Body of pancreas (tissue), 4 donors: Measurements from ENCODE around the gene GTF2F1. TPM values are rescaled to one million over a fixed set of nuclear protein-coding genes. Genes with fewer than 3 reads are reported as not detected.

Source experiments
- ATAC-seq: fragments of 150-250 bp; one replicate; pipeline ENCODE4 v1.9.1; 2016
- DNase-seq, 4 donors: peaks; one replicate each; pipeline ENCODE4 v3.0.0-alpha.2; 2019
- H3K27ac ChIP-seq, 4 donors: fragments of 200-600 bp; sonication (generic); 1 replicate in 3 of 4; 2 replicates in 1 of 4; pipeline versions ENCODE4 v1.5.1 to v1.6.1; 2016 to 2019; ENCODE audit warnings: mild to moderate bottlenecking in 1 of 4, mixed read lengths in 1 of 4, moderate library complexity in 1 of 4
- H3K27me3 ChIP-seq, 2 donors: fragments of 200-600 bp; sonication (generic); one replicate each; pipeline ENCODE4 v1.6.0; 2016; ENCODE audit warnings: mild to moderate bottlenecking in 1 of 2
- H3K36me3 ChIP-seq, 2 donors: fragments of 200-600 bp; sonication (generic); replicated peaks in 1 of 2; 2 replicates each; pipeline ENCODE4 v1.5.1; 2016; ENCODE audit warnings: low read depth in 2 of 2; ENCODE audit not compliant: insufficient read depth in 1 of 2
- H3K4me1 ChIP-seq: fragments of 200-600 bp; sonication (generic); one replicate; pipeline ENCODE4 v1.6.0; 2016
- H3K4me3 ChIP-seq, 2 donors: fragments of 200-600 bp; sonication (generic); 1 replicate in 1 of 2; 2 replicates in 1 of 2; pipeline ENCODE4 v1.5.1; 2016 to 2019
- H3K9me3 ChIP-seq, 3 donors: fragments of 200-600 bp; sonication (generic); 1 replicate in 2 of 3; 2 replicates in 1 of 3; pipeline ENCODE4 v1.5.1; 2016
- CTCF ChIP-seq, 7 experiments: fragments of 450-650 bp in 4 of 7; fragments of 200-600 bp in 3 of 7; sonication (generic) in 3 of 7; IDR thresholded peaks; one replicate each; pipeline ENCODE4 v1.5.1; 2016 to 2019; ENCODE audit warnings: antibody characterized with exemption in 7 of 7
- POLR2A ChIP-seq, 3 donors: fragments of 450-650 bp; IDR thresholded peaks; one replicate each; pipeline ENCODE4 v1.6.1; 2016; ENCODE audit warnings: antibody characterized with exemption in 3 of 3, mild to moderate bottlenecking in 2 of 3
- WGBS, 2 donors: methylation state at CpG; one replicate each; pipeline ENCODE4 v1.1.5; 2017; 5-methylcytosine and 5-hydroxymethylcytosine counted together
- intact Hi-C: fragments of 100-400 bp; cut with DNase I; formaldehyde crosslinking; loops from one replicate; pipeline ENCODE4 v1.15.1; 2023
- total RNA-seq, 2 donors: library from RNA; depleted of rRNA; stranded (reverse); fragments of >200 nt; gene quantifications; one replicate each; pipeline ENCODE4 v1.1.0, GENCODE V29; 2016

GTF2F1 gene
- total RNA-seq, 2 donors from 2014 or later = 37.4 to 51.1 TPM

DNA sequence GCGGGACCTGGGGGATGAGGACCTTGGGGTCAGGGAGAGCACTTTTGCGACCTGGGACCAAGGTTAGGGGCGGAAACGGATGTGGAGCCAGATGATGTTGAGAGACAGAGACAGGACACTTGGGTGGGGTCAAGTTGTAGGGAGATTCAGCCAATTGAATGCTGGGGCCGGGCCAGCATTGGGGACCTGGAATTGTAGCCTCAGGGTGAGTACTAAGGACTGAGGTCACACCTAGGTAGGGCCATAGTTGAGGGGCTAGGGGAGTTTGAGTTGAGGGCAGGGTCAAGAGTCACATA is 19.2 kb downstream of the GTF2F1 start:
- TF ChIP-seq CTCF (IDR thresholded peaks at IDR 0.05) (no peak), POLR2A (IDR thresholded peaks at IDR 0.05) (no peak)
- no peaks in the 10 kb centered on the region for H3K9me3 ChIP-seq
- no peak overlapping the region for H3K4me3 ChIP-seq
- no peaks in the 10 kb centered on the region for H3K27me3 ChIP-seq
- DNase-seq (no peak), ATAC-seq (no peak)
- intact Hi-C loops = no loop called here
- WGBS, 2 donors = 48 to 52% methylated on average over 5 of the region's 5 CpGs
- H3K36me3 ChIP-seq = peaks cover 0 to 1% of the 10 kb centered on the region in 2 donors
- peaks cover 6% of the 10 kb centered on the region for H3K4me1 ChIP-seq
- H3K27ac ChIP-seq = peak overlapping the region; percentile 95 to 98 (median 96)

DNA sequence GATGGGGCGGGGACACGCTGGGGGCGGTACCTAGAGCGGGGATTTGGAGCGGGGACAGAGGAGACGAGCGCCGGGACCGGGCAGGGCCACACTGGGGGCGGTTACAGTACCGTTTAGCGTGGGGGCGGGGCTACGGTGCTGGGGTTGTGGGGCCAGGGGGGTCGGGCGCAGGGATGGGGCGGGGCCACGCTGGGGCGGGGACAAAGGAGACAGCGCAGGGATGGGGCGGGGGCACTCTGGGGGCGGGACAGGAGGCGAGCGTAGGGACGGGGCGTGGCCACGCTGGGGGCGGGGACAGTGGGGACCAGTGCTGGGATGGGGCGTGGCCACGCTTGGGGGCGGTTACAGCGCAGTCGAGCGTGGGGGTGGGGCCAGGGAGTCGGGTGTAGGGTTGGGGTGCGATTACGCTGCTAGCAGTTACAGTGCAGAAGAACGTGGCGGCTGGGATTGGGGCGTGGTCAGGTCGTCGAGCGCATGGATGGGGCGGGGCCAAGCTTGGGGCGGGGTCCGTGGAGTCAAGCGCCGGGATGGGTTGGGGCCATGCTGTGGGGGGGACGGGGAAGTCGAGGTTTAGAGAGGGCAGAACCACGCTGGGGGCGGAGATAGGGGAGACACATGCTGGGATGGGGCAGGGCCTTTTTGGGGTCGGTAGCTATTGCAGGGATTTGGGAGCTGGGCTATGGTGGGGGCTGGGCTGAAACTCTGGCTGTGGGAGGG is 19.7 kb downstream of the GTF2F1 start:
- intact Hi-C loops = no loop called here
- DNase-seq (peak; percentile 98 to 99 (median 98)), ATAC-seq (peak; percentile 80)
- 2% methylated on average over 19 to 30 of the region's 53 CpGs for WGBS, 2 donors
- H3K36me3 ChIP-seq = peaks cover 0 to 6% of the 10 kb centered on the region in 2 donors
- no peak for TF ChIP-seq CTCF (IDR thresholded peaks at IDR 0.05)
- no peak for TF ChIP-seq POLR2A (IDR thresholded peaks at IDR 0.05)
- H3K27ac ChIP-seq = peak overlapping the region; percentile 95 to 98 (median 96)
- peak overlapping the region; percentile 75 to 92 for H3K4me3 ChIP-seq
- no peaks in the 10 kb centered on the region for H3K27me3 ChIP-seq
- H3K9me3 ChIP-seq = no peaks in the 10 kb centered on the region
- H3K4me1 ChIP-seq = peaks cover 6% of the 10 kb centered on the region

DNA sequence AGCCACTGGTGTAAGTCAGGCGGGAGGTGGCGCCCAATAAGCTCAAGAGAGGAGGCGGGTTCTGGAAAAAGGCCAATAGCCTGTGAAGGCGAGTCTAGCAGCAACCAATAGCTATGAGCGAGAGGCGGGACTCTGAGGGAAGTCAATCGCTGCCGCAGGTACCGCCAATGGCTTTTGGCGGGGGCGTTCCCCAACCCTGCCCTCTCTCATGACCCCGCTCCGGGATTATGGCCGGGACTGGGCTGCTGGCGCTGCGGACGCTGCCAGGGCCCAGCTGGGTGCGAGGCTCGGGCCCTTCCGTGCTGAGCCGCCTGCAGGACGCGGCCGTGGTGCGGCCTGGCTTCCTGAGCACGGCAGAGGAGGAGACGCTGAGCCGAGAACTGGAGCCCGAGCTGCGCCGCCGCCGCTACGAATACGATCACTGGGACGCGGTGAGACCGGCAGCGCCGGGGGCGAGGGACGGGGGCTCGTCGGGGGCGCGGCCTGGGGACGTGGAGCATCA is 20.3 kb downstream of the GTF2F1 start, which contains the start of gene ALKBH7:
TSS of gene ALKBH7 (plus strand) at position 201 of the 502 bp plus-strand sequence. CDS start at position 228, 27 bp downstream.
- ATAC-seq (peak; percentile 87), DNase-seq (peak; percentile 99 to 100 (median 100))
- TF ChIP-seq CTCF (IDR thresholded peaks at IDR 0.05) (peak in 1 of 7 experiments; percentile 8), POLR2A (IDR thresholded peaks at IDR 0.05) (peak; percentile 48 to 72 (median 71))
- Histone ChIP-seq H3K27me3 (no peaks in the 10 kb centered on the region), H3K27ac (peak within 1 kb of the TSS; percentile 95 to 98 (median 96)), H3K4me3 (peak within 1 kb of the TSS; percentile 75 to 92), H3K9me3 (no peaks in the 10 kb centered on the region), H3K36me3 (peaks cover 6 to 8% of the 10 kb centered on the region in 2 donors), H3K4me1 (peaks cover 6% of the 10 kb centered on the region)
- 0 to 1% methylated on average over 5 to 37 of the region's 47 CpGs for WGBS, 2 donors
- intact Hi-C loops = no loop called here

DNA sequence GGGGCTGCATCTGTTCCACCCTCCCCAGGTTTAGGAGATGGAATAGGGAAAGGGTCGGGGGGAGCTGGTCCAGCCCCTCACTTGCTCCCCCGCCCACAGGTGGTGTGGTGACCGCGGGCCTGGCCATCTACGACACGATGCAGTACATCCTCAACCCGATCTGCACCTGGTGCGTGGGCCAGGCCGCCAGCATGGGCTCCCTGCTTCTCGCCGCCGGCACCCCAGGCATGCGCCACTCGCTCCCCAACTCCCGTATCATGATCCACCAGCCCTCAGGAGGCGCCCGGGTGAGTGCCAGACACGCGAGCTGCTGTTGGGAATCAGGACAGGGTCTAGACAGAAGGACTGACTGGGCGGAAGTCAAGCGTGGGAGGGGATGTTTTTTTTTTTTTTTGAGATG is 28.6 kb downstream of the GTF2F1 start:
- no peak for ATAC-seq
- H3K36me3 ChIP-seq = peaks cover 15 to 19% of the 10 kb centered on the region in 2 donors
- H3K27me3 ChIP-seq = no peaks in the 10 kb centered on the region
- no peak for TF ChIP-seq POLR2A (IDR thresholded peaks at IDR 0.05)
- no peak for TF ChIP-seq CTCF (IDR thresholded peaks at IDR 0.05)
- no peak overlapping the region for H3K27ac ChIP-seq
- intact Hi-C loops = no loop called here
- no peak overlapping the region for H3K4me3 ChIP-seq
- no peaks in the 10 kb centered on the region for H3K9me3 ChIP-seq
- WGBS, 2 donors = 96% methylated on average over 10 to 21 of the region's 21 CpGs
- DNase-seq = no peak
- peaks cover 17% of the 10 kb centered on the region for H3K4me1 ChIP-seq
